HFF-Myc (cell line): ENCODE data around the gene RPL23.

ENCODE experiments used
- DNase-seq: peaks from one replicate; pipeline ENCODE4 v3.0.0-alpha.2; 2011; ENCODE audit warnings: low read depth; ENCODE audit errors: extremely low read depth
- H3K4me3 ChIP-seq: replicated peaks from 2 replicates; pipeline ENCODE4 v1.5.1; 2011; ENCODE audit warnings: low read depth, mild to moderate bottlenecking, control low read depth, low read length
- TF ChIP-seq, protein P1 (sequence below): IDR thresholded peaks from 2 replicates; pipeline ENCODE4 v1.5.1; 2012; ENCODE audit warnings: mild to moderate bottlenecking, low read depth, low read length, control low read depth; ENCODE audit errors: missing control alignments

RPL23 gene

GRCh38 chr17:38864636-38865398, 11.3 kb upstream of the RPL23 start:
- no peak overlapping the region for H3K4me3 ChIP-seq
- TF ChIP-seq, protein P1, sequence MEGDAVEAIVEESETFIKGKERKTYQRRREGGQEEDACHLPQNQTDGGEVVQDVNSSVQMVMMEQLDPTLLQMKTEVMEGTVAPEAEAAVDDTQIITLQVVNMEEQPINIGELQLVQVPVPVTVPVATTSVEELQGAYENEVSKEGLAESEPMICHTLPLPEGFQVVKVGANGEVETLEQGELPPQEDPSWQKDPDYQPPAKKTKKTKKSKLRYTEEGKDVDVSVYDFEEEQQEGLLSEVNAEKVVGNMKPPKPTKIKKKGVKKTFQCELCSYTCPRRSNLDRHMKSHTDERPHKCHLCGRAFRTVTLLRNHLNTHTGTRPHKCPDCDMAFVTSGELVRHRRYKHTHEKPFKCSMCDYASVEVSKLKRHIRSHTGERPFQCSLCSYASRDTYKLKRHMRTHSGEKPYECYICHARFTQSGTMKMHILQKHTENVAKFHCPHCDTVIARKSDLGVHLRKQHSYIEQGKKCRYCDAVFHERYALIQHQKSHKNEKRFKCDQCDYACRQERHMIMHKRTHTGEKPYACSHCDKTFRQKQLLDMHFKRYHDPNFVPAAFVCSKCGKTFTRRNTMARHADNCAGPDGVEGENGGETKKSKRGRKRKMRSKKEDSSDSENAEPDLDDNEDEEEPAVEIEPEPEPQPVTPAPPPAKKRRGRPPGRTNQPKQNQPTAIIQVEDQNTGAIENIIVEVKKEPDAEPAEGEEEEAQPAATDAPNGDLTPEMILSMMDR: peak; percentile 52
- DNase-seq: no peak

DNA sequence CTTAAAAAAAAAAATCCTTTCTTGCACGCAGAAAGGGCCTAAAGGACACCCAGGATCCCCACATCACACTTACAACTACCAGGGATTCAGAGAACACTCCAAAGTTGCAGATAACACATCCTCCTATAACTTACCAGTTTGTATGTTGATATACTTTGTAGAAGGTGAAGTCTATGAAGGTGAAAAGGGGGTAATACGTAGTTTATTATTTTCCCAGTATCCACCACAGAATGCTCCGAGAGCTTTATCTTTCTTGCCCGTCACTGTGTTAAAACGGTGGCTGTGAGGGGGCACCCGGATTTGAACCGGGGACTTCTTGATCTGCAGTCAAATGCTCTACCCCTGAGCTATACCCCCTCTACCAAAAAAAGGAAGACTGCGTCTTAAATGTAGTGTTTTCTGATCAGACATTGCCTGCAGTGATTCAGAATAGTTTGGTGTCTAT, 7.9 kb upstream of the RPL23 start:
- TF ChIP-seq, protein P1: no peak
- no peak for DNase-seq
- H3K4me3 ChIP-seq: no peak overlapping the region

DNA sequence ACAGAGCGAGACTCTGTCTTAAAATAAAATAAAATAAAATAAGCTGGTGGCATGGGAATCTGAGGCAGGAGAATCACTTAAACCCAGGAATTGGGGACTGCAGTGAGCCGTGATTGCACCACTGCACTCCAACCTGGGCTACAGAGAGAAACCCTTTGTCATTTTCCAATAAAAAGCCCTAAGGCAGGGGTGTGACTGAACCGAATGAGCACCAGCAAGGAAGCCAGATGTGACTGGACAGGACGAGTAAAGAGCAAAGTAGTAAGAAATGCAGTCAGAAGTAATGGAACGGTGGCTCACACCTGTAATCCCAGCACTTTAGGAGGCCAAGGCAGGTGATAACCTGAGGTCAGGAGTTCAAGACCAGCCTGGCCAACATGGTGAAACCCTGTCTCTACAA, 3.8 kb upstream of the RPL23 start:
- no peak overlapping the region for H3K4me3 ChIP-seq
- no peak for DNase-seq
- TF ChIP-seq, protein P1: no peak

GRCh38 chr17:38855101-38855714, 1.7 kb upstream of the RPL23 start:
- H3K4me3 ChIP-seq: peak overlapping the region; percentile 69
- peak; percentile 70 for DNase-seq

DNA sequence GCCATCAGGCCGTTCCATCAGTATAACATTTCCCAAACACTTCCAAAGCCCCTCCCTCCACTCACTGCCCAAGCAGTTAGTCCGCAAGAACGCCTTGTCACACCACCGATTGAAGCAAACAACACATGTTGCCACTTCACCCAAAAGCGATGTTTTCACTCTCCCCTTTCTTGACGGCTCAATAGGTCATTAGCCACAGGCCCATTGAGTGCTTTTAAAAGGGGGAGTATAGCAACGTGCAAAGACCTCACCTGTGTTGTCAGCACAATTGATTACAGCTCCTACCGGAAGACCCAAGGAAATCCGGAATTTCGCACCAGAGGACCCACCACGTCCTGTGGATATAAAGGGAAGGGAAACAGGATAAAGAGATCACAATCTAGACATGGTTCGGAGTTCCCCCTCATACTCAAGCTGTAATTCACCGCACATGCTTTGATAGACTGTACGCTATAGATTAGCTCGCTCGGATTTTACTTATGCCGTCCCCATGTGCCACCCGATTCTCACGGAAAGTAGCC, 690 bp downstream of the RPL23 start:
- H3K4me3 ChIP-seq: peak overlapping the region; percentile 69
- DNase-seq: no peak
- TF ChIP-seq, protein P1: no peak

GRCh38 chr17:38851434-38851833, 2.1 kb downstream of the RPL23 start:
- TF ChIP-seq, protein P1: no peak
- DNase-seq: no peak
- H3K4me3 ChIP-seq: peak overlapping the region; percentile 69

- TF ChIP-seq, protein P1: no peak
- peak overlapping the region; percentile 69 for H3K4me3 ChIP-seq
These were observed 3.1 kb downstream of the RPL23 start for GRCh38 chr17:38850374-38850773.

More at GRCh38 chr17:38850374-38850773, 3.1 kb downstream of the RPL23 start:
- DNase-seq: no peak
